H1 (cell line): ENCODE data around the gene PAXX. TPM values are rescaled to one million over a fixed set of nuclear protein-coding genes. Genes with fewer than 3 reads are reported as not detected.

Experiments used
- CTCF ChIA-PET: fragments of 300-600 bp; sonication (Branson Sonifier 250); formaldehyde crosslinking; loops from one replicate; lab custom pipeline; 2021; ENCODE audit not compliant: partially characterized antibody; lab: Charles Lee
- POLR2A ChIA-PET: fragments of 300-600 bp; sonication (Branson Sonifier 250); formaldehyde crosslinking; loops from one replicate; lab custom pipeline; 2021; ENCODE audit warnings: inconsistent platforms; ENCODE audit not compliant: partially characterized antibody; lab: Charles Lee
- DNase-seq, 2 experiments: peaks; one replicate each; pipeline versions ENCODE4 v3.0.0 to v3.0.0-alpha.2; 2010 to 2022; ENCODE audit warnings: low spot score in 2 of 2, low read depth in 1 of 2, mixed read lengths in 1 of 2
- FAIRE-seq: peaks from 2 replicates; lab custom pipeline; 2011; peaks lifted over from hg19 to GRCh38; lab: Jason Lieb, UNC
- H2AFZ ChIP-seq: 2 replicates; pipeline ENCODE4 v1.8.1; 2012; ENCODE audit warnings: low read length, inconsistent platforms
- H2AK5ac ChIP-seq: 2 replicates; pipeline ENCODE4 v1.6.1; 2013; ENCODE audit warnings: low read depth, low read length
- H2BK120ac ChIP-seq: replicated peaks from 2 replicates; pipeline ENCODE3; 2013; ENCODE audit warnings: low read depth, low read length, inconsistent platforms
- H2BK12ac ChIP-seq: 2 replicates; pipeline ENCODE4 v1.6.1; 2013; ENCODE audit warnings: low read depth, low read length
- H2BK15ac ChIP-seq: 2 replicates; pipeline ENCODE4 v1.6.1; 2013; ENCODE audit warnings: low read length
- H2BK20ac ChIP-seq: 2 replicates; pipeline ENCODE4 v1.6.1; 2013; ENCODE audit warnings: low read length
- H2BK5ac ChIP-seq: 2 replicates; pipeline ENCODE4 v1.6.1; 2013; ENCODE audit warnings: low read depth, low read length
- H3K14ac ChIP-seq: 2 replicates; pipeline ENCODE4 v1.6.1; 2013; ENCODE audit warnings: inconsistent platforms; ENCODE audit not compliant: insufficient read length
- H3K18ac ChIP-seq: 2 replicates; pipeline ENCODE4 v1.6.1; 2013; ENCODE audit warnings: low read length; ENCODE audit errors: extremely low read depth
- H3K23ac ChIP-seq: 2 replicates; pipeline ENCODE4 v1.6.1; 2013; ENCODE audit warnings: inconsistent platforms; ENCODE audit not compliant: insufficient read length
- H3K23me2 ChIP-seq: 2 replicates; pipeline ENCODE4 v1.6.1; 2013; ENCODE audit warnings: low read depth, low read length
- H3K27ac ChIP-seq: 2 replicates; pipeline ENCODE4 v1.6.1; 2011; ENCODE audit warnings: low read depth, low read length, inconsistent platforms
- H3K27me3 ChIP-seq, 4 experiments: replicated peaks in 1 of 4; 1 replicate in 1 of 4; 2 replicates in 3 of 4; pipeline versions ENCODE4 v1.6.1 to v1.8.1; 2011 to 2013; ENCODE audit warnings: low read length in 3 of 4, mild to moderate bottlenecking in 3 of 4, inconsistent platforms in 2 of 4, mixed read lengths in 2 of 4, moderate library complexity in 1 of 4; ENCODE audit not compliant: control insufficient read depth in 3 of 4, insufficient read depth in 3 of 4; ENCODE audit errors: extremely low read depth in 1 of 4
- H3K36me3 ChIP-seq, 4 experiments: 2 replicates each; pipeline versions ENCODE4 v1.6.1 to v1.8.1; 2011 to 2013; ENCODE audit warnings: mild to moderate bottlenecking in 4 of 4, low read length in 3 of 4, moderate library complexity in 2 of 4, control low read depth in 1 of 4, inconsistent platforms in 1 of 4; ENCODE audit not compliant: insufficient read depth in 4 of 4, control insufficient read depth in 2 of 4
- H3K4ac ChIP-seq: replicated peaks from 2 replicates; pipeline ENCODE3; 2013; ENCODE audit warnings: low read length, low read depth, mixed read lengths, inconsistent platforms; ENCODE audit not compliant: insufficient read length
- H3K4me1 ChIP-seq, 4 experiments: replicated peaks in 1 of 4; 1 replicate in 1 of 4; 2 replicates in 3 of 4; pipeline versions ENCODE4 v1.6.1 to v1.8.1; 2011 to 2013; ENCODE audit warnings: low read length in 3 of 4, inconsistent platforms in 2 of 4, mixed read lengths in 1 of 4; ENCODE audit not compliant: insufficient read depth in 4 of 4, control insufficient read depth in 3 of 4
- H3K4me2 ChIP-seq, 2 experiments: 2 replicates each; pipeline versions ENCODE4 v1.6.1 to v1.8.1; 2011 to 2013; ENCODE audit warnings: low read depth in 2 of 2, low read length in 2 of 2, control low read depth in 1 of 2, inconsistent platforms in 1 of 2, mild to moderate bottlenecking in 1 of 2; ENCODE audit not compliant: insufficient read depth in 1 of 2
- H3K4me3 ChIP-seq, 4 experiments: fragments of 200-600, 300-600 bp in 1 of 4; sonication (generic), shearing (Covaris generic), sonication (Bioruptor Twin) in 1 of 4; 2 replicates each; pipeline versions ENCODE4 v1.5.1 to v1.8.1; 2011 to 2016; ENCODE audit warnings: low read length in 4 of 4, low read depth in 3 of 4, control low read depth in 2 of 4, inconsistent platforms in 2 of 4, mild to moderate bottlenecking in 2 of 4, mixed read lengths in 1 of 4, moderate library complexity in 1 of 4; ENCODE audit not compliant: insufficient read depth in 2 of 4; ENCODE audit errors: extremely low read depth in 1 of 4
- H3K56ac ChIP-seq: replicated peaks from 2 replicates; pipeline ENCODE3; 2013; ENCODE audit warnings: low read depth, mild to moderate bottlenecking, mixed read lengths, low read length, inconsistent platforms; ENCODE audit not compliant: insufficient read length
- H3K79me1 ChIP-seq: 2 replicates; pipeline ENCODE4 v1.6.1; 2013; ENCODE audit warnings: low read depth, low read length, control low read depth
- H3K79me2 ChIP-seq, 2 experiments: 2 replicates each; pipeline versions ENCODE4 v1.6.1 to v1.8.1; 2012 to 2013; ENCODE audit warnings: low read length in 2 of 2, mild to moderate bottlenecking in 2 of 2, inconsistent platforms in 1 of 2; ENCODE audit not compliant: insufficient read depth in 2 of 2, control insufficient read depth in 1 of 2
- H3K9ac ChIP-seq, 4 experiments: replicated peaks in 1 of 4; 1 replicate in 1 of 4; 2 replicates in 3 of 4; pipeline versions ENCODE4 v1.6.1 to v1.8.1; 2011 to 2013; ENCODE audit warnings: low read depth in 3 of 4, low read length in 3 of 4, control low read depth in 2 of 4, mild to moderate bottlenecking in 2 of 4, moderate library complexity in 2 of 4, inconsistent platforms in 1 of 4; ENCODE audit errors: extremely low read depth in 1 of 4
- H3K9me3 ChIP-seq, 2 experiments: 2 replicates each; pipeline versions ENCODE4 v1.6.1 to v1.8.1; 2012 to 2013; ENCODE audit warnings: mild to moderate bottlenecking in 2 of 2, moderate library complexity in 2 of 2, control low read depth in 1 of 2, inconsistent platforms in 1 of 2, low read depth in 1 of 2, low read length in 1 of 2, mixed read lengths in 1 of 2; ENCODE audit not compliant: insufficient read depth in 2 of 2
- H4K20me1 ChIP-seq, 2 experiments: replicated peaks in 1 of 2; 2 replicates each; pipeline versions ENCODE3 to v1.8.1; 2011 to 2013; ENCODE audit warnings: inconsistent platforms in 2 of 2, low read length in 2 of 2, mild to moderate bottlenecking in 1 of 2; ENCODE audit not compliant: insufficient read depth in 2 of 2, control insufficient read depth in 1 of 2
- H4K5ac ChIP-seq: 2 replicates; pipeline ENCODE4 v1.6.1; 2013; ENCODE audit warnings: low read length, low read depth, mixed read lengths, inconsistent platforms; ENCODE audit not compliant: insufficient read length
- H4K8ac ChIP-seq: 2 replicates; pipeline ENCODE4 v1.8.0; 2013; ENCODE audit warnings: mild to moderate bottlenecking, moderate library complexity, low read length, inconsistent platforms; ENCODE audit not compliant: insufficient read depth; ENCODE audit errors: extremely low read depth
- H4K91ac ChIP-seq: replicated peaks from 2 replicates; pipeline ENCODE3; 2013; ENCODE audit warnings: low read length, mixed read lengths, inconsistent platforms; ENCODE audit not compliant: insufficient read length
- EZH2 ChIP-seq: fragments of 200-600 bp; sonication (generic); IDR thresholded peaks from 2 replicates; pipeline ENCODE4 v1.7.1; 2012; ENCODE audit warnings: low read depth, mild to moderate bottlenecking, moderate library complexity, low read length, inconsistent platforms; ENCODE audit not compliant: severe bottlenecking
- GABPA ChIP-seq: IDR thresholded peaks from 2 replicates; pipeline ENCODE4 v1.6.1; 2011; ENCODE audit warnings: mild to moderate bottlenecking, low read length, moderate library complexity, borderline replicate concordance; ENCODE audit not compliant: insufficient read depth
- NANOG ChIP-seq: IDR thresholded peaks from 2 replicates; pipeline ENCODE4 v1.6.1; 2011; ENCODE audit warnings: low read length, low read depth, mild to moderate bottlenecking, inconsistent platforms; ENCODE audit not compliant: insufficient read depth, poor library complexity, severe bottlenecking
- PHF8 ChIP-seq: fragments of 200-600 bp; sonication (generic); conservative IDR thresholded peaks from 2 replicates; pipeline ENCODE4 v1.7.1; 2012; ENCODE audit warnings: low read depth, mild to moderate bottlenecking, inconsistent platforms, low read length, moderate library complexity
- RFX5 ChIP-seq: IDR thresholded peaks from 2 replicates; pipeline ENCODE4 v1.6.1; 2011; ENCODE audit warnings: low read depth, low read length, improper control_type of control experiment, borderline replicate concordance
- TCF12 ChIP-seq: IDR thresholded peaks from 2 replicates; pipeline ENCODE4 v1.6.1; 2011; ENCODE audit warnings: low read depth, mild to moderate bottlenecking, low read length
- WGBS, 2 experiments: shearing (Covaris generic) in 1 of 2; methylation state at CpG; one replicate each; pipeline versions ENCODE4 v1.1.6 to v1.1.7; 2013 to 2015; ENCODE audit warnings: low lambda C conversion rate in 2 of 2, mixed read lengths in 2 of 2, inconsistent platforms in 1 of 2, low coverage in 1 of 2, missing lambda C conversion rate in 1 of 2; ENCODE audit not compliant: insufficient replicate concordance in 2 of 2, insufficient coverage in 1 of 2, insufficient read length in 1 of 2; ENCODE audit errors: extremely low coverage in 1 of 2, missing lambda C conversion rate in 1 of 2; 5-methylcytosine and 5-hydroxymethylcytosine counted together
- polyA plus RNA-seq, 7 experiments: library from polyadenylated mRNA; depleted of rRNA in 3 of 7; stranded (reverse) in 5 of 7; unstranded in 2 of 7; fragments of >200 nt in 5 of 7; fragments of 200-250 nt in 2 of 7; gene quantifications; 1 replicate in 5 of 7; 2 replicates in 1 of 7; 4 replicates in 1 of 7; pipeline versions ENCODE4 v1.2.1 to v1.2.3, GENCODE V29; 2011 to 2013; ENCODE audit warnings: missing spikeins in 2 of 7, mixed read lengths in 2 of 7
- total RNA-seq: library from RNA; stranded (reverse); fragmentation: NEBNext Ultra II Directional; extraction: Animal tissue kit (Norgen Biotek cat#: 25700); gene quantifications from 2 replicates; pipeline ENCODE4 v1.2.1, GENCODE V29; 2021

Gene PAXX
- total and polyA plus RNA-seq, 2 of the 8 experiments (the other 6 are each of a cell fraction or from before 2014, with no cell fraction given), result 43.4 to 45.9 TPM

DNA sequence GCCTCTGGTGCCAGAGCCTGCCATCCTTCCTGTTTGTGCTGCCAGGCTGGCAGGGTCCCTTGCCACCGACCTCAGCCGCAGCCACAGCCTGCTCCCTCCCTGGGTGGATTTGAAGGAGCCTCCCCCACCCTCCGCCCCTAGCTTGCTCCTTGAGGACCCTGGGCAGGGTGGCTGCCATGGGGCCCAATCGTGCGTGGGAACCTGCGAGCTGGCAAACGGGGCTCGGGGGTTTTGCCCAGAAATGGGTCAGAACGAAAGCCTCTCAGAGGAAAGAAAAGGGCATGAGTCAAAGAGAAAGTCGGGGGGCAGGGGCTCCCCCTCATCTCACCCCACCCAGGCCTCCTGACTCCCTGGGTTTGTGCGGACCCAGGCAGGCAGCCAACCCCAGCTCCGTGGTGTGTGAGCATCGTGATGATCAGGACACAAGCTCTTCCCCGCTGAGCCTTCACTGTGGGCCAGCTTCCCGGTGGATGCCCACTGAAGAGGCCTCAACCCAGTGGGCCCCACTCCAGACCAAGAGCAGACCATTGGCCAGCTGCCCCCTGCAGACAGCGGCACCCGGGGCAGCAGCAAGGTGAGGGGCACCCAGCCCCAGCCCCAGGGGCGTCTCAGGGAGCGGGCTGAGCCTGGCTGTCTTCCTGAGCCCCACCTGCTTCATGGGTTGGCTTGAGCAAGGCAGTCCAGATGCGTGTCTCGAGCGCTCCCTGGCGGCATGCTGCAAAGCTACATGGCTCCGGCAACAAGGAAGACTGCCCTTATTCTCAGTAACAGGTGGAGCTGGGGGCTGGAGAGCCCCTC, 42.7 kb downstream of the PAXX start:
- WGBS, 2 experiments, result 39% methylated on average over 17 of the region's 24 CpGs; no CpG with 5 or more reads in 1 of the 2 experiments
- Histone ChIP-seq H3K4me3 (no peak overlapping the region), H3K36me3 (peaks cover 0 to 3% (median 0%) of the 10 kb centered on the region in 4 experiments; a peak in 1 of 8 replicates), H2BK20ac (no peak overlapping the region), H4K91ac (no peak overlapping the region), H2AK5ac (no peak overlapping the region), H3K56ac (no peak overlapping the region), H3K79me2 (no peaks in the 10 kb centered on the region), H3K4ac (no peak overlapping the region), H3K23me2 (no peaks in the 10 kb centered on the region), H2BK5ac (no peak overlapping the region), H3K27me3 (no peaks in the 10 kb centered on the region; a peak in 3 of 7 replicates), H2BK15ac (no peak overlapping the region), H2AFZ (no peak overlapping the region), H3K18ac (no peak overlapping the region), H3K4me2 (peak overlapping the region in 1 of 2 experiments; percentile 48; a peak in 2 of 4 replicates), H4K8ac (no peak overlapping the region; the same call in 1 of the 2 replicates), H3K23ac (no peak overlapping the region), H3K14ac (no peak overlapping the region), H4K20me1 (peaks cover 2 to 5% of the 10 kb centered on the region in 2 experiments), H4K5ac (no peak overlapping the region), H3K79me1 (no peaks in the 10 kb centered on the region), H3K4me1 (peaks cover 0 to 2% (median 0%) of the 10 kb centered on the region in 4 experiments; a peak in 3 of 7 replicates), H3K9ac (no peak overlapping the region), H3K9me3 (no peaks in the 10 kb centered on the region), H3K27ac (no peak overlapping the region), H2BK120ac (no peak overlapping the region), H2BK12ac (no peak overlapping the region)
- ChIA-PET POLR2A (interaction anchor here (0.6 to 1.3 kb wide), 4 partner anchors 21 to 250 kb away, joined by 3 to 4 read pairs (median 3); no protein-coding TSS in a partner anchor), CTCF (interaction anchor here (0.6 to 4.2 kb wide), 67 partner anchors 9 to 332 kb away, joined by 3 to 65 read pairs (median 5); partner anchors contain the start of genes AJM1, ANAPC2, CLIC3 and LCN12)
- DNase-seq (peak; percentile 73 to 94), FAIRE-seq (peak; percentile 71)
- TF ChIP-seq PHF8 (no peak), NANOG (no peak), EZH2 (no peak), RFX5 (no peak), TCF12 (no peak), GABPA (peak; percentile 68; the same call in 1 of the 2 replicates)
